ENCODE results near the gene INSRR. TPM values are rescaled to one million over a fixed set of nuclear protein-coding genes. Genes with fewer than 3 reads are reported as not detected.

Gene INSRR
- total and polyA plus RNA-seq, 2 of the 4 experiments (the other 2 are of a cell fraction) = not detected

DNA sequence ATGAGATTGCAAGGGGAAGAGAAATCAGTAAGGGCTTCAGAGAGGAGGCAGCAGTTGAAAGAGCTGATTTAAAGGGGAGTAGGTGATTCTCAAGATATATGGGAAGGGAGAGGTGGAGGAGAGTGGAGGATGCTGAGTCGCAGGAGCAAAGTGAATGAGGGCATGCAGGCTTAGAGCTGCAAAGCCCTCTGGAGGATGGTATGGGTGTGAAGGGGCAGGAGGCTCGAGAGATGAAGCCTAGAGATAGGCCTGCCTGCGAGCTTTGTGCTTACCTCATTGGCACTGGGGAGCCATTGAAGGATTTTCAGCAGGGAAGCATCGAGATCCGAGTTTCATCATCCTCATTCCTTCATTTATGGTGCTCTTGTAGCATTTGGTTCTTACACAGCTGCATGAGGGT lies 26.5 kb downstream of the INSRR start:
- Histone ChIP-seq H3K9me1 (ENCODE audit: insufficient read depth, low read length) (no peaks in the 10 kb centered on the region), H3K18ac (ENCODE audit: low read depth, low read length) (no peak overlapping the region), H4K91ac (ENCODE audit: insufficient read depth, low read depth, low read length) (no peak overlapping the region), H3K9ac (ENCODE audit: low read depth, low read length) (no peak overlapping the region), H3K4me3 (ENCODE audit: insufficient read depth, low read depth, low read length) (no peak overlapping the region), H2AFZ (replicated peaks; ENCODE audit: low read length, poor library complexity) (no peak overlapping the region), H3K79me1 (ENCODE audit: low read depth in 1 of 2, low read length in 2 of 2) (no peaks in the 10 kb centered on the region), H3K4me1 (ENCODE audit: control insufficient read depth, insufficient read depth, low read length) (no peaks in the 10 kb centered on the region), H2BK20ac (ENCODE audit: low read depth, low read length) (no peak overlapping the region), H3K27me3 (ENCODE audit: control insufficient read depth, insufficient read depth, low read length) (peaks cover 79% of the 10 kb centered on the region), H3K9me3 (ENCODE audit: control insufficient read depth, insufficient read depth, low read length) (no peaks in the 10 kb centered on the region), H2BK5ac (ENCODE audit: low read depth, low read length, poor library complexity, severe bottlenecking) (no peak overlapping the region), H3K4me2 (ENCODE audit: low read depth, low read length) (no peak overlapping the region), H4K8ac (ENCODE audit: low read depth in 2 of 2, low read length in 2 of 2) (no peak overlapping the region), H3K36me3 (ENCODE audit: control insufficient read depth, insufficient read depth, low read length) (no peaks in the 10 kb centered on the region), H3K27ac (ENCODE audit: insufficient read depth, low read length) (no peak overlapping the region), H2AK9ac (replicated peaks; ENCODE audit: low read depth, low read length, poor library complexity) (no peak overlapping the region), H3K23ac (ENCODE audit: low read depth, low read length) (no peak overlapping the region), H3K14ac (replicated peaks; ENCODE audit: low read depth, low read length) (no peak overlapping the region), H3K56ac (ENCODE audit: extremely low read depth, insufficient read depth, low read length) (no peak overlapping the region), H4K5ac (ENCODE audit: low read depth, low read length) (no peak overlapping the region), H2BK120ac (ENCODE audit: low read depth, low read length) (no peak overlapping the region), H4K20me1 (ENCODE audit: insufficient read depth, low read length) (no peaks in the 10 kb centered on the region), H3K4ac (ENCODE audit: low read depth, low read length) (no peak overlapping the region), H2AK5ac (ENCODE audit: low read depth, low read length) (no peak overlapping the region), H2BK15ac (ENCODE audit: low read depth, low read length) (no peak overlapping the region)
- in situ Hi-C loops (cut with MboI; ENCODE audit: low sequenced_read_pairs) = no loop called here
- no peak for DNase-seq
- WGBS, 2 experiments (ENCODE audit: extremely low coverage in 2 of 2, insufficient read length in 1 of 2) = 43% methylated on average over 1 of the region's 5 CpGs; no CpG with 5 or more reads in 1 of the 2 experiments
- TF ChIP-seq MAFK (IDR thresholded peaks at IDR 0.05; ENCODE audit: low read depth, low read length) = no peak
- TF ChIP-seq CHD1 (IDR thresholded peaks at IDR 0.05; ENCODE audit: low read depth, low read length) = no peak
- no peak for TF ChIP-seq POLR2A (IDR thresholded peaks at IDR 0.05; ENCODE audit: low read depth, low read length)
- TF ChIP-seq RCOR1 (IDR thresholded peaks at IDR 0.05; ENCODE audit: insufficient replicate concordance, low read length) = no peak
- TF ChIP-seq FOS (IDR thresholded peaks at IDR 0.05; ENCODE audit: low read depth, low read length) = no peak
- no peak for TF ChIP-seq MAZ (IDR thresholded peaks at IDR 0.05; ENCODE audit: borderline replicate concordance, low read depth, low read length)
- TF ChIP-seq NFE2L2 (IDR thresholded peaks at IDR 0.05; ENCODE audit: low read depth, low read length) = no peak
- no peak for TF ChIP-seq MXI1 (IDR thresholded peaks at IDR 0.05; ENCODE audit: borderline replicate concordance, low read depth, low read length)
- TF ChIP-seq, protein P1, sequence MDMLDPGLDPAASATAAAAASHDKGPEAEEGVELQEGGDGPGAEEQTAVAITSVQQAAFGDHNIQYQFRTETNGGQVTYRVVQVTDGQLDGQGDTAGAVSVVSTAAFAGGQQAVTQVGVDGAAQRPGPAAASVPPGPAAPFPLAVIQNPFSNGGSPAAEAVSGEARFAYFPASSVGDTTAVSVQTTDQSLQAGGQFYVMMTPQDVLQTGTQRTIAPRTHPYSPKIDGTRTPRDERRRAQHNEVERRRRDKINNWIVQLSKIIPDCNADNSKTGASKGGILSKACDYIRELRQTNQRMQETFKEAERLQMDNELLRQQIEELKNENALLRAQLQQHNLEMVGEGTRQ (IDR thresholded peaks at IDR 0.05; ENCODE audit: low read depth, low read length) = no peak
- TF ChIP-seq SMC3 (IDR thresholded peaks at IDR 0.05; ENCODE audit: low read depth, low read length) = no peak
- no peak for TF ChIP-seq BHLHE40 (IDR thresholded peaks at IDR 0.05; ENCODE audit: low read depth, low read length)
- TF ChIP-seq, protein P2, sequence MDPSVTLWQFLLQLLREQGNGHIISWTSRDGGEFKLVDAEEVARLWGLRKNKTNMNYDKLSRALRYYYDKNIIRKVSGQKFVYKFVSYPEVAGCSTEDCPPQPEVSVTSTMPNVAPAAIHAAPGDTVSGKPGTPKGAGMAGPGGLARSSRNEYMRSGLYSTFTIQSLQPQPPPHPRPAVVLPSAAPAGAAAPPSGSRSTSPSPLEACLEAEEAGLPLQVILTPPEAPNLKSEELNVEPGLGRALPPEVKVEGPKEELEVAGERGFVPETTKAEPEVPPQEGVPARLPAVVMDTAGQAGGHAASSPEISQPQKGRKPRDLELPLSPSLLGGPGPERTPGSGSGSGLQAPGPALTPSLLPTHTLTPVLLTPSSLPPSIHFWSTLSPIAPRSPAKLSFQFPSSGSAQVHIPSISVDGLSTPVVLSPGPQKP (IDR thresholded peaks at IDR 0.05; ENCODE audit: borderline replicate concordance, low read depth, low read length) = no peak
- no peak for TF ChIP-seq RFX5 (IDR thresholded peaks at IDR 0.05; ENCODE audit: low read depth, low read length)
- TF ChIP-seq RAD21 (IDR thresholded peaks at IDR 0.05; ENCODE audit: low read length) = no peak
- TF ChIP-seq, protein P3, sequence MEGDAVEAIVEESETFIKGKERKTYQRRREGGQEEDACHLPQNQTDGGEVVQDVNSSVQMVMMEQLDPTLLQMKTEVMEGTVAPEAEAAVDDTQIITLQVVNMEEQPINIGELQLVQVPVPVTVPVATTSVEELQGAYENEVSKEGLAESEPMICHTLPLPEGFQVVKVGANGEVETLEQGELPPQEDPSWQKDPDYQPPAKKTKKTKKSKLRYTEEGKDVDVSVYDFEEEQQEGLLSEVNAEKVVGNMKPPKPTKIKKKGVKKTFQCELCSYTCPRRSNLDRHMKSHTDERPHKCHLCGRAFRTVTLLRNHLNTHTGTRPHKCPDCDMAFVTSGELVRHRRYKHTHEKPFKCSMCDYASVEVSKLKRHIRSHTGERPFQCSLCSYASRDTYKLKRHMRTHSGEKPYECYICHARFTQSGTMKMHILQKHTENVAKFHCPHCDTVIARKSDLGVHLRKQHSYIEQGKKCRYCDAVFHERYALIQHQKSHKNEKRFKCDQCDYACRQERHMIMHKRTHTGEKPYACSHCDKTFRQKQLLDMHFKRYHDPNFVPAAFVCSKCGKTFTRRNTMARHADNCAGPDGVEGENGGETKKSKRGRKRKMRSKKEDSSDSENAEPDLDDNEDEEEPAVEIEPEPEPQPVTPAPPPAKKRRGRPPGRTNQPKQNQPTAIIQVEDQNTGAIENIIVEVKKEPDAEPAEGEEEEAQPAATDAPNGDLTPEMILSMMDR (conservative IDR thresholded peaks at IDR 0.05; ENCODE audit: low read depth, low read length) = no peak
- TF ChIP-seq CEBPB (IDR thresholded peaks at IDR 0.05; ENCODE audit: low read depth, low read length) = no peak
- dilution Hi-C loops (cut with HindIII; ENCODE audit: low sequenced_read_pairs, unreplicated experiment) = no loop called here
- ChIA-PET CTCF (no interaction called here), POLR2A (ENCODE audit: unreplicated experiment) (no interaction called here)
- no TSS peak for BruUV-seq (replicated peaks)
- intact Hi-C loops (cut with micrococcal nuclease) = no loop called here
- ATAC-seq (ENCODE audit: low read depth) = no peak

Data from IMR-90 (cell line).